ENCODE data around the gene CMPK2.

GRCh38 chr2:6845312-6845711, 20.4 kb downstream of the CMPK2 start:
- no peak for TF ChIP-seq CTCF (conservative IDR thresholded peaks at IDR 0.05; ENCODE audit: low read length)
- TF ChIP-seq EZH2phosphoT487 (IDR thresholded peaks at IDR 0.05; ENCODE audit: borderline replicate concordance) = no peak
